ENCODE measurements around the gene GPATCH4.

GPATCH4 gene

GRCh38 chr1:156547434-156547833 is 53.8 kb downstream of the GPATCH4 start:
- no peak for DNase-seq (ENCODE audit: low read depth)

- DNase-seq (ENCODE audit: low read depth) = no peak
Measured at GRCh38 chr1:156546267-156546666, 55.0 kb downstream of the GPATCH4 start.

GRCh38 chr1:156544592-156545102 is 56.6 kb downstream of the GPATCH4 start:
- no peak for DNase-seq (ENCODE audit: low read depth)

Data from stromal cell of bone marrow (primary cell).